Measurements from ENCODE around the gene CTNNA2.

CTNNA2 gene

DNA sequence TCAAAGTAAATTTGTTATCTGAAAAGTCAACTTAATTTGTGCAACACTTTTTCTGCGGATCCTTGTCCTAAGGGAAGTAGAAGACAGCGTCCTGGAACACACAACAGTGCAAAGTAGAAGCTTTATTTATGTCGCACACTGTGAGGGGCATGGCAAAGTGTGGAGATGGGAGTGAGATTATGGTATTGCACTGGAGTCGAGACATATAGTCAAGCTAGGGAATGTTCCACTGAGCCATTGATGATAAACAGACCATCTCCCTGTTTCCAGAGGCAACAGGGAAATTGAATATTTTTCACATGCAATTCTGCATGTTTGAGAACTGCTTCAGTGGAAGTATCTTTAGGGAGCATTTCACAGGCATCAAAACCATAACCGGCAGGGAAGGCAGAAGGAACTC lies 745.5 kb downstream of the CTNNA2 start:
- Histone ChIP-seq H4K91ac (ENCODE audit: low read depth, low read length) (no peak overlapping the region), H3K27ac (ENCODE audit: low read depth, low read length) (no peak overlapping the region), H2AFZ (ENCODE audit: insufficient read depth, low read length, poor library complexity) (no peak overlapping the region), H3K4ac (ENCODE audit: low read depth, low read length) (no peak overlapping the region), H2BK120ac (ENCODE audit: insufficient read depth, low read length, poor library complexity) (no peak overlapping the region), H3K79me2 (ENCODE audit: control insufficient read depth, insufficient read depth, low read length, poor library complexity) (no peaks in the 10 kb centered on the region), H3K4me3 (ENCODE audit: low read depth, low read length) (no peak overlapping the region), H3K23ac (ENCODE audit: low read length) (no peak overlapping the region), H2AK5ac (ENCODE audit: low read length) (no peak overlapping the region), H3K9ac (ENCODE audit: low read length) (no peak overlapping the region), H2BK5ac (ENCODE audit: low read depth, low read length, poor library complexity) (no peak overlapping the region), H4K8ac (ENCODE audit: low read depth, low read length) (no peak overlapping the region), H4K12ac (ENCODE audit: low read depth, low read length) (no peak overlapping the region), H3K79me1 (ENCODE audit: low read length) (no peaks in the 10 kb centered on the region), H3K9me3 (ENCODE audit: insufficient read depth, low read depth, low read length) (no peaks in the 10 kb centered on the region), H3K18ac (ENCODE audit: low read length) (no peak overlapping the region), H3K14ac (ENCODE audit: low read length) (no peak overlapping the region), H3K4me2 (ENCODE audit: low read length) (no peak overlapping the region), H3K27me3 (ENCODE audit: insufficient read depth, low read length) (no peaks in the 10 kb centered on the region), H3K4me1 (ENCODE audit: control insufficient read depth in 1 of 2, insufficient read depth in 2 of 2, low read length in 2 of 2) (no peaks in the 10 kb centered on the region), H3K36me3 (ENCODE audit: control insufficient read depth in 1 of 2, insufficient read depth in 2 of 2, low read length in 2 of 2) (no peaks in the 10 kb centered on the region), H2BK12ac (ENCODE audit: low read length) (no peak overlapping the region)
- WGBS (ENCODE audit: extremely low coverage, insufficient coverage, insufficient read length), result no CpG with 5 or more reads among the region's 5 CpGs
- no peak for DNase-seq

GRCh38 chr2:80258793-80259192 lies 745.9 kb downstream of the CTNNA2 start:
- no peak overlapping the region for H4K12ac ChIP-seq (ENCODE audit: low read depth, low read length)
- H3K18ac ChIP-seq (ENCODE audit: low read length), result no peak overlapping the region
- H3K4me2 ChIP-seq (ENCODE audit: low read length), result no peak overlapping the region
- H3K9ac ChIP-seq (ENCODE audit: low read length), result no peak overlapping the region
- H4K91ac ChIP-seq (ENCODE audit: low read depth, low read length), result no peak overlapping the region
- H2BK5ac ChIP-seq (ENCODE audit: low read depth, low read length, poor library complexity), result no peak overlapping the region
- H3K4me1 ChIP-seq (ENCODE audit: control insufficient read depth in 1 of 2, insufficient read depth in 2 of 2, low read length in 2 of 2), result no peaks in the 10 kb centered on the region
- WGBS (ENCODE audit: extremely low coverage, insufficient coverage, insufficient read length), result no CpG with 5 or more reads among the region's 5 CpGs
- H4K8ac ChIP-seq (ENCODE audit: low read depth, low read length), result no peak overlapping the region
- no peak overlapping the region for H2AK5ac ChIP-seq (ENCODE audit: low read length)
- no peak overlapping the region for H3K23ac ChIP-seq (ENCODE audit: low read length)
- H3K9me3 ChIP-seq (ENCODE audit: insufficient read depth, low read depth, low read length), result no peaks in the 10 kb centered on the region
- H2AFZ ChIP-seq (ENCODE audit: insufficient read depth, low read length, poor library complexity), result no peak overlapping the region
- no peaks in the 10 kb centered on the region for H3K36me3 ChIP-seq (ENCODE audit: control insufficient read depth in 1 of 2, insufficient read depth in 2 of 2, low read length in 2 of 2)
- DNase-seq, result no peak
- no peaks in the 10 kb centered on the region for H3K79me2 ChIP-seq (ENCODE audit: control insufficient read depth, insufficient read depth, low read length, poor library complexity)
- H3K4ac ChIP-seq (ENCODE audit: low read depth, low read length), result no peak overlapping the region
- H3K4me3 ChIP-seq (ENCODE audit: low read depth, low read length), result no peak overlapping the region
- H3K27ac ChIP-seq (ENCODE audit: low read depth, low read length), result no peak overlapping the region
- no peak overlapping the region for H2BK12ac ChIP-seq (ENCODE audit: low read length)
- H2BK120ac ChIP-seq (ENCODE audit: insufficient read depth, low read length, poor library complexity), result no peak overlapping the region
- H3K27me3 ChIP-seq (ENCODE audit: insufficient read depth, low read length), result no peaks in the 10 kb centered on the region
- no peaks in the 10 kb centered on the region for H3K79me1 ChIP-seq (ENCODE audit: low read length)
- H3K14ac ChIP-seq (ENCODE audit: low read length), result no peak overlapping the region

DNA sequence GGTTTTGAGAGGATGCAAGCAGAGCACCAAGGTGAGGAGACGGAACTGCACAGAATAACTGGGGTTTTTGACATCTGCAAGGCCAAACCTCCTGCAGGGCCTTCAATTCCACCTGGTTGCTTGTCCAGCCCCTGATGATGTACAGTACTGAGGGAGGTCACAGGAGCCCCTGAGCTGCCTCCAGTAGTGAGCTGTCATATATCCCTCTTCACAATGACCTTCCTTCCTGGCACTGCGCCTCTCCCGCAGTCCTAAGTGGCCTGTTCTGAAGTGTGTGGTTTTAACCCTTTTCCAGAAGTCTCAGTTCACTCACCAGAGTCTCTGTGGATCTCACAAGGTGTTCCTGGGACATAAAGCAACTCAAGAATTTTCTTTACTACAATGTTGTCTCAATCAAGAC lies 746.4 kb downstream of the CTNNA2 start:
- no CpG with 5 or more reads among the region's 3 CpGs for WGBS (ENCODE audit: extremely low coverage, insufficient coverage, insufficient read length)
- Histone ChIP-seq H3K79me1 (ENCODE audit: low read length) (no peaks in the 10 kb centered on the region), H2AK5ac (ENCODE audit: low read length) (no peak overlapping the region), H2BK5ac (ENCODE audit: low read depth, low read length, poor library complexity) (no peak overlapping the region), H3K23ac (ENCODE audit: low read length) (no peak overlapping the region), H3K14ac (ENCODE audit: low read length) (no peak overlapping the region), H3K4ac (ENCODE audit: low read depth, low read length) (no peak overlapping the region), H3K4me1 (ENCODE audit: control insufficient read depth in 1 of 2, insufficient read depth in 2 of 2, low read length in 2 of 2) (no peaks in the 10 kb centered on the region), H3K79me2 (ENCODE audit: control insufficient read depth, insufficient read depth, low read length, poor library complexity) (no peaks in the 10 kb centered on the region), H3K27me3 (ENCODE audit: insufficient read depth, low read length) (no peaks in the 10 kb centered on the region), H2AFZ (ENCODE audit: insufficient read depth, low read length, poor library complexity) (no peak overlapping the region), H2BK12ac (ENCODE audit: low read length) (no peak overlapping the region), H4K8ac (ENCODE audit: low read depth, low read length) (no peak overlapping the region), H3K9ac (ENCODE audit: low read length) (no peak overlapping the region), H4K12ac (ENCODE audit: low read depth, low read length) (no peak overlapping the region), H3K9me3 (ENCODE audit: insufficient read depth, low read depth, low read length) (no peaks in the 10 kb centered on the region), H2BK120ac (ENCODE audit: insufficient read depth, low read length, poor library complexity) (no peak overlapping the region), H3K4me2 (ENCODE audit: low read length) (no peak overlapping the region), H3K36me3 (ENCODE audit: control insufficient read depth in 1 of 2, insufficient read depth in 2 of 2, low read length in 2 of 2) (no peaks in the 10 kb centered on the region), H3K18ac (ENCODE audit: low read length) (no peak overlapping the region), H4K91ac (ENCODE audit: low read depth, low read length) (no peak overlapping the region), H3K27ac (ENCODE audit: low read depth, low read length) (no peak overlapping the region), H3K4me3 (ENCODE audit: low read depth, low read length) (no peak overlapping the region)
- DNase-seq, result no peak

- no peak overlapping the region for H3K14ac ChIP-seq (ENCODE audit: low read length)
- no CpG with 5 or more reads among the region's 6 CpGs for WGBS (ENCODE audit: extremely low coverage, insufficient coverage, insufficient read length)
- DNase-seq, result no peak
These were observed 753.4 kb downstream of the CTNNA2 start for GRCh38 chr2:80266231-80266630.

More at GRCh38 chr2:80266231-80266630, 753.4 kb downstream of the CTNNA2 start:
- H3K4me3 ChIP-seq (ENCODE audit: low read depth, low read length), result no peak overlapping the region
- no peak overlapping the region for H3K27ac ChIP-seq (ENCODE audit: low read depth, low read length)
- no peaks in the 10 kb centered on the region for H3K9me3 ChIP-seq (ENCODE audit: insufficient read depth, low read depth, low read length)
- no peak overlapping the region for H2BK5ac ChIP-seq (ENCODE audit: low read depth, low read length, poor library complexity)
- no peaks in the 10 kb centered on the region for H3K36me3 ChIP-seq (ENCODE audit: control insufficient read depth in 1 of 2, insufficient read depth in 2 of 2, low read length in 2 of 2)
- H2BK120ac ChIP-seq (ENCODE audit: insufficient read depth, low read length, poor library complexity), result no peak overlapping the region
- no peak overlapping the region for H3K4me2 ChIP-seq (ENCODE audit: low read length)
- H3K18ac ChIP-seq (ENCODE audit: low read length), result no peak overlapping the region
- no peak overlapping the region for H3K4ac ChIP-seq (ENCODE audit: low read depth, low read length)
- no peaks in the 10 kb centered on the region for H3K27me3 ChIP-seq (ENCODE audit: insufficient read depth, low read length)
- no peaks in the 10 kb centered on the region for H3K4me1 ChIP-seq (ENCODE audit: control insufficient read depth in 1 of 2, insufficient read depth in 2 of 2, low read length in 2 of 2)
- H4K91ac ChIP-seq (ENCODE audit: low read depth, low read length), result no peak overlapping the region
- no peak overlapping the region for H2AFZ ChIP-seq (ENCODE audit: insufficient read depth, low read length, poor library complexity)
- H3K79me1 ChIP-seq (ENCODE audit: low read length), result no peaks in the 10 kb centered on the region
- no peak overlapping the region for H4K12ac ChIP-seq (ENCODE audit: low read depth, low read length)
- H3K9ac ChIP-seq (ENCODE audit: low read length), result no peak overlapping the region
- no peaks in the 10 kb centered on the region for H3K79me2 ChIP-seq (ENCODE audit: control insufficient read depth, insufficient read depth, low read length, poor library complexity)
- no peak overlapping the region for H2AK5ac ChIP-seq (ENCODE audit: low read length)
- H4K8ac ChIP-seq (ENCODE audit: low read depth, low read length), result no peak overlapping the region
- H3K23ac ChIP-seq (ENCODE audit: low read length), result no peak overlapping the region
- no peak overlapping the region for H2BK12ac ChIP-seq (ENCODE audit: low read length)
